AG10803 (cell line): Measurements from ENCODE around the gene MPP3.

Experiments used
- DNase-seq: peaks from one replicate; pipeline ENCODE4 v3.0.0; 2010; ENCODE audit warnings: low read depth
- H3K4me3 ChIP-seq: 2 replicates; pipeline ENCODE4 v1.5.1; 2011; ENCODE audit warnings: mild to moderate bottlenecking, low read length, control low read depth
- TF ChIP-seq, protein P1 (sequence below): conservative IDR thresholded peaks from 2 replicates; pipeline ENCODE4 v1.5.1; 2011; ENCODE audit warnings: mild to moderate bottlenecking, low read length, control low read depth, inconsistent platforms

MPP3 gene

DNA sequence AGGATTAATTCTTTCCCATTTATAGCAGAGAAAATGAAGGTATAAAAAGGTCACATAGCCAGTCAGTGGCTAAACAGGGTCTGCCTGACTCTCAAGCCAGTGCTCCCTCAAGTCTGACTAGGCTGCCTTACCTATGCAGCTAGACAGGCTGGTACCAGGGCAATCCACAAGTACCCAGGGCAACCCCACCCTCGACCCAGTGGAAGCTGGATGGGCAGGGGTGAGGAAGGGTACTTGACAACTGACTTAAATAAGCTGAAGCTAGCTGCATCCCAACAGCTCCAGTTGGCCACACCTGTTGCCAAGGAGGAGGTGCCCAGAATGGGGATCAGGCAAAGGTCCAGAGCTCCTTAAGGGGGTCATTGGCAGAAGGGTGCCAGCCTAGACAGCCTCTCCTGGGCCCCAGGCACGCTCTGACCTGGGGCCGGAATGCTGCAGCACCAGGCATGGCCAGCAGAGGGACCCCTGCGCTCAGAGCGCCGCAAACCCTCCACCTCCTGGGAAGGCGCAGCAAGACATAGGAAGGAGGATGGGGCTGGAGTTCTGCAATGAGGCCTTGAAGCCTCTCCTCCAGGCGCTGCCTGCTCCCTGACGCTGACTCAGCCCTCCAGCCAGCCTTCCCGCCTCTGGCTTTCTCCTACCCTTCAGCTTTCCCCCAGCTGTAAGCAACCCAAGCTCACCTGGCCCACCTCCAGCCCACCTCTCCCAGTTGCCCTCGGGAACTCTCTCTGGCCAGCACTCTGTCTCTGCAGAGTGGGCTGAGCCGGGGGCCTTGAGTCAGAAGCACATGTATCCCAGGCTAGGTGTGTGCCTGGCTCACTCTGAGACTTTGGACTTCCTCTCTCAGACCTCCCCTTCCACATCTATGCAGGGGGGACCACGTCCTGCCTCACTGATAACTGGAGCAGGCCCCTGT is 45.6 kb upstream of the MPP3 start:
- TF ChIP-seq, protein P1, sequence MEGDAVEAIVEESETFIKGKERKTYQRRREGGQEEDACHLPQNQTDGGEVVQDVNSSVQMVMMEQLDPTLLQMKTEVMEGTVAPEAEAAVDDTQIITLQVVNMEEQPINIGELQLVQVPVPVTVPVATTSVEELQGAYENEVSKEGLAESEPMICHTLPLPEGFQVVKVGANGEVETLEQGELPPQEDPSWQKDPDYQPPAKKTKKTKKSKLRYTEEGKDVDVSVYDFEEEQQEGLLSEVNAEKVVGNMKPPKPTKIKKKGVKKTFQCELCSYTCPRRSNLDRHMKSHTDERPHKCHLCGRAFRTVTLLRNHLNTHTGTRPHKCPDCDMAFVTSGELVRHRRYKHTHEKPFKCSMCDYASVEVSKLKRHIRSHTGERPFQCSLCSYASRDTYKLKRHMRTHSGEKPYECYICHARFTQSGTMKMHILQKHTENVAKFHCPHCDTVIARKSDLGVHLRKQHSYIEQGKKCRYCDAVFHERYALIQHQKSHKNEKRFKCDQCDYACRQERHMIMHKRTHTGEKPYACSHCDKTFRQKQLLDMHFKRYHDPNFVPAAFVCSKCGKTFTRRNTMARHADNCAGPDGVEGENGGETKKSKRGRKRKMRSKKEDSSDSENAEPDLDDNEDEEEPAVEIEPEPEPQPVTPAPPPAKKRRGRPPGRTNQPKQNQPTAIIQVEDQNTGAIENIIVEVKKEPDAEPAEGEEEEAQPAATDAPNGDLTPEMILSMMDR, result peak; percentile 93
- peak; percentile 91 for DNase-seq

DNA sequence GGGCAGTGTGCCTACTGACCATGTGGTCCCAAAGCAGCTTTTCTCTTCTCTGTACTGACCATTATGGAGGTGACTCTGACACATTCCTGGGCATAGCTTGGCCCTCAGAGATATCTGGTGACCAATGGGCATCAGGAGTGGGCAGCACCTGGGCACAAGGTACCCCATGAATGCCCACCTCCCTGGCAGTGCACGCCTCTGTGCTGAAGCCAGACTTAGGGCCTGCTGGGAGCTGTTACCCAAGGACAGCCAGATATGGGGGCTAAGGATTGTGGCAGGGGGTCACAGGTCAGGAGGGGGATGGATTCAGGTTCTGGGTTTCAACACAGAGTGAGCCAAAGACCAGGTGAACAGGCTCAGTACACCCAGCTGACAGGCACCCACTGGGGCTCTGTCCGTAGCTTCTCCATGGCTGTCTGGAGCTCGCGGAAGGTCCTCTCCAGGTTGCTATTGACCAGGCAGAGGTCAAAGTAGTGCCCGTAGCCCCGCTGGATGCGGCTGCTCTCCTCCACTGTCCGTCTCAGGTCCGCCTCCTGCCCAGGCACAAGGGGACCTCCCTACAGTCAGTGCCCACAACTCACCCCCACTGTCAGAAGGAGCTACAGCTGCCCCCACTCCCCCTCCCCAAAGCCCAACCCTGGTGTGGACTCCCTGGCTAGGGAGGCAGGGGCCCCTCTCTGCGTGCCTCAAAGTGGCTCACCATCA is 44.7 kb upstream of the MPP3 start:
- no peak for DNase-seq
- TF ChIP-seq, protein P1, result no peak
- H3K4me3 ChIP-seq, result no peak overlapping the region

More for the DNA sequence above, 45.6 kb upstream of the MPP3 start:
- H3K4me3 ChIP-seq, result no peak overlapping the region

DNA sequence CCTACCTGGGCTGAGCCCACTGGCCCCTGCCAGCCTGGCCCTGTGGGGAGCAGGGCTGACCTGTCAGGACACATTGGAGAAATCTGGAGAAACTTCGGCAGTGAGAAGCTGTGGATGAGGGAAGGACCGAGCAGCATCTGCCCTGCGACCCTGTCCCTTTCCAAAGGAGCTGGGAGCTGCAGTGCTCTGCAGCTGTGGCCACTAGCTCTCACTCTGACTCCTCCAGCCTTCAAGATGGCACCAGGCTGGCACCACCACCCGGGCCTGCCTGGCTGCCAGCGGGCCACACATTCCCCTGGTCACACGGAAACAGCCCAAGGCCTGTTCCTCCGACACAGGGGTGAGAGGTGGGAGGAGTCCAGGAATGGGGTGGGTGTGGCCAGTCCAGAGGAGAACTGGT is 44.1 kb upstream of the MPP3 start:
- no peak overlapping the region for H3K4me3 ChIP-seq
- TF ChIP-seq, protein P1, result no peak
- DNase-seq, result no peak

GRCh38 chr17:43875476-43876147 is 42.7 kb upstream of the MPP3 start:
- DNase-seq, result no peak
- no peak overlapping the region for H3K4me3 ChIP-seq
- TF ChIP-seq, protein P1, result no peak

GRCh38 chr17:43874293-43874692 is 41.3 kb upstream of the MPP3 start:
- DNase-seq, result no peak
- TF ChIP-seq, protein P1, result no peak
- H3K4me3 ChIP-seq, result no peak overlapping the region

DNA sequence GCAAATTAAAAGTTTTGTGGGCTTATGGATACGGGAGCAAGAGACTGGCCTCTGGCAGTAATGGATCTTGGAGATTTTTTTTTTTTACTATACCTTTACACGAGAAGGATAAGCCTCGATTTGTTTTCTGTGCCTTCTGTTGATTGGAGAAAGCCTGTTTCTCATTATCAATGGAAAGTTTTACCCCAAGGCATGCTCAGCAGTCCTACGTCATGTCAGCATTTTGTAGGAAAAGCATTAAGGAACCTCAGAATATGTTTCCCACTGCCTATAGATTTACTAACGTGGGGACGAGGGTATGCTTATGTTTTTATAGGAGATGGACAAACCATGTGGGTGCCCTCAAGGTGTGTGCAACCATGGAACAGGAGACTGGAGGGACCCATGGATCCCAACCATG is 40.9 kb upstream of the MPP3 start:
- TF ChIP-seq, protein P1, result no peak
- no peak overlapping the region for H3K4me3 ChIP-seq
- DNase-seq, result no peak
